Heart left ventricle (tissue), 13 donors: Measurements from ENCODE around the gene MT1HL1.

ENCODE experiments used
- POLR2A ChIP-seq, 2 donors: fragments of 450-650 bp; IDR thresholded peaks; one replicate each; pipeline ENCODE4 v1.6.1; 2017; ENCODE audit warnings: antibody characterized with exemption in 2 of 2, mild to moderate bottlenecking in 2 of 2, moderate library complexity in 2 of 2
- TF ChIP-seq, protein P1 (sequence below), 12 donors: fragments of 200-600 bp; sonication (generic) in 4 of 12; IDR thresholded peaks; one replicate each; pipeline versions ENCODE4 v1.5.0 to v1.8.0; 2018 to 2022; ENCODE audit warnings: antibody characterized with exemption in 12 of 12, mild to moderate bottlenecking in 5 of 12
- donor health status: ischemic (EF 13 %, LVEDD 7.1; RV severe dilation, severe dysfunction).
- donor health status: DM: no; HTN: yes; CAD: no.
- donor health status: DM: no; HTN: no; CAD: no.
- donor health status: ischemic (EF 25% LVEDD 6.9; RV normal size, moderate dysfunction).
- donor health status: ischemic (EF 25% LVEDD 5.7; RV mildly dilated, moderate dysfunction).
- donor health status: ischemic (EF 35%, LVEDD 5.7; RV mildly dilated, moderate dysfunction).
- donor health status: nonischemic (EF 11% LVEDD 7.7; RV severe dilation, severe dysfunction).
- donor health status: DM: yes; HTN: yes; CAD: no.
- donor health status: PGD.
- donor health status: ischemic (EF 29% LVEDD 5.4; RV normal size, mild dysfunction).
- donor health status: nonischemic (EF 23%, LVEDD 6.1; RV moderate dilation, normal function).

GRCh38 chr1:236966636-236967035, 37.6 kb downstream of the MT1HL1 start:
- TF ChIP-seq, protein P1, sequence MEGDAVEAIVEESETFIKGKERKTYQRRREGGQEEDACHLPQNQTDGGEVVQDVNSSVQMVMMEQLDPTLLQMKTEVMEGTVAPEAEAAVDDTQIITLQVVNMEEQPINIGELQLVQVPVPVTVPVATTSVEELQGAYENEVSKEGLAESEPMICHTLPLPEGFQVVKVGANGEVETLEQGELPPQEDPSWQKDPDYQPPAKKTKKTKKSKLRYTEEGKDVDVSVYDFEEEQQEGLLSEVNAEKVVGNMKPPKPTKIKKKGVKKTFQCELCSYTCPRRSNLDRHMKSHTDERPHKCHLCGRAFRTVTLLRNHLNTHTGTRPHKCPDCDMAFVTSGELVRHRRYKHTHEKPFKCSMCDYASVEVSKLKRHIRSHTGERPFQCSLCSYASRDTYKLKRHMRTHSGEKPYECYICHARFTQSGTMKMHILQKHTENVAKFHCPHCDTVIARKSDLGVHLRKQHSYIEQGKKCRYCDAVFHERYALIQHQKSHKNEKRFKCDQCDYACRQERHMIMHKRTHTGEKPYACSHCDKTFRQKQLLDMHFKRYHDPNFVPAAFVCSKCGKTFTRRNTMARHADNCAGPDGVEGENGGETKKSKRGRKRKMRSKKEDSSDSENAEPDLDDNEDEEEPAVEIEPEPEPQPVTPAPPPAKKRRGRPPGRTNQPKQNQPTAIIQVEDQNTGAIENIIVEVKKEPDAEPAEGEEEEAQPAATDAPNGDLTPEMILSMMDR (IDR thresholded peaks at IDR 0.05): no peak
- TF ChIP-seq POLR2A (IDR thresholded peaks at IDR 0.05): no peak
